ENCODE measurements around the gene ZNRF4.

DNA sequence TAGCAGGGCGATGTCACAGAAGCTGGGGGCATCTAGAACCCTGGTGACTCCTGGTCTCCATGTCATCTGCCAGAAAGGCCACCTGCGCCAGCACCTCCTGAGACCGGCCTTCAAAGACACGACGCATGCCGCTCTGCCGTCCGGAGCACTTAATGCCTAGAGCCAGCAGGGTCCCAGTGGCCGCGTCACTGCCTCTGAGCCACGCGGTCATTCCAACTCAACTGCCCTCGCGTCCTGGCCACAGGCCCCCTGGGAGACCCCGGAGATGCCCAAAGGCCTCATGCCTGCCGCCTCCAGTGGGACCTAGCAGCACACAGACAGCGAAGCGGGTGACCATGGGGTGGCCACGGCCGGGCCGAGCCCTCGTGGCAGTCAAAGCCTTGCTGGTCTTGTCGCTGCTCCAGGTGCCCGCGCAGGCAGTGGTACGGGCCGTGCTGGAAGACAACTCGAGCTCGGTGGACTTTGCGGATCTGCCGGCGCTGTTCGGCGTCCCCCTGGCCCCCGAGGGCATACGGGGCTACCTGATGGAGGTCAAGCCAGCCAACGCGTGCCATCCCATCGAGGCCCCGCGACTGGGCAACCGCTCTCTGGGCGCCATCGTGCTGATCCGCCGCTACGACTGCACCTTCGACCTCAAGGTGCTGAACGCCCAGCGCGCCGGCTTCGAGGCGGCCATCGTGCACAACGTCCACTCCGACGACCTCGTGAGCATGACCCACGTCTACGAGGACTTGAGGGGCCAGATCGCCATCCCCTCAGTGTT, at the start of gene ZNRF4:
- TF ChIP-seq, protein P1, sequence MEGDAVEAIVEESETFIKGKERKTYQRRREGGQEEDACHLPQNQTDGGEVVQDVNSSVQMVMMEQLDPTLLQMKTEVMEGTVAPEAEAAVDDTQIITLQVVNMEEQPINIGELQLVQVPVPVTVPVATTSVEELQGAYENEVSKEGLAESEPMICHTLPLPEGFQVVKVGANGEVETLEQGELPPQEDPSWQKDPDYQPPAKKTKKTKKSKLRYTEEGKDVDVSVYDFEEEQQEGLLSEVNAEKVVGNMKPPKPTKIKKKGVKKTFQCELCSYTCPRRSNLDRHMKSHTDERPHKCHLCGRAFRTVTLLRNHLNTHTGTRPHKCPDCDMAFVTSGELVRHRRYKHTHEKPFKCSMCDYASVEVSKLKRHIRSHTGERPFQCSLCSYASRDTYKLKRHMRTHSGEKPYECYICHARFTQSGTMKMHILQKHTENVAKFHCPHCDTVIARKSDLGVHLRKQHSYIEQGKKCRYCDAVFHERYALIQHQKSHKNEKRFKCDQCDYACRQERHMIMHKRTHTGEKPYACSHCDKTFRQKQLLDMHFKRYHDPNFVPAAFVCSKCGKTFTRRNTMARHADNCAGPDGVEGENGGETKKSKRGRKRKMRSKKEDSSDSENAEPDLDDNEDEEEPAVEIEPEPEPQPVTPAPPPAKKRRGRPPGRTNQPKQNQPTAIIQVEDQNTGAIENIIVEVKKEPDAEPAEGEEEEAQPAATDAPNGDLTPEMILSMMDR (IDR thresholded peaks at IDR 0.05; ENCODE audit: low read depth, low read length) = no peak
- TF ChIP-seq EZH2phosphoT487 (IDR thresholded peaks at IDR 0.05; ENCODE audit: low read depth) = no peak

All from OCI-LY3 (cell line).